BJ (cell line): ENCODE results near the gene FAM186B. TPM values are rescaled to one million over a fixed set of nuclear protein-coding genes. Genes with fewer than 3 reads are reported as not detected.

ENCODE experiments used
- CTCF ChIA-PET: fragments of 350-600 bp; formaldehyde crosslinking; extraction: SDS; loops from one replicate; lab custom pipeline; 2021; ENCODE audit warnings: antibody characterized with exemption, inconsistent platforms; lab: Yijun Ruan, JAX
- POLR2A ChIA-PET: fragments of 300-600 bp; sonication (Branson Sonifier 250); formaldehyde crosslinking; extraction: SDS; loops from one replicate; lab custom pipeline; 2021; ENCODE audit warnings: antibody characterized with exemption; lab: Charles Lee
- DNase-seq: peaks from one replicate; pipeline ENCODE4 v3.0.0-alpha.2; 2011; ENCODE audit warnings: low read depth
- H3K27me3 ChIP-seq: 2 replicates; pipeline ENCODE4 v1.6.0; 2011; ENCODE audit warnings: low read length; ENCODE audit not compliant: control insufficient read depth, insufficient read depth
- H3K36me3 ChIP-seq: 2 replicates; pipeline ENCODE4 v1.5.1; 2011; ENCODE audit warnings: low read length; ENCODE audit not compliant: control insufficient read depth, insufficient read depth
- H3K4me3 ChIP-seq: 2 replicates; pipeline ENCODE4 v1.5.1; 2011; ENCODE audit warnings: low read depth, mild to moderate bottlenecking, control low read depth, low read length
- CTCF ChIP-seq: IDR thresholded peaks from 2 replicates; pipeline ENCODE4 v1.5.1; 2011; ENCODE audit warnings: low read depth, mild to moderate bottlenecking, control low read depth, inconsistent platforms, low read length, moderate library complexity; ENCODE audit not compliant: insufficient read depth
- polyA plus RNA-seq: library from polyadenylated mRNA; depleted of rRNA; stranded (reverse); fragments of >200 nt; gene quantifications from 2 replicates; pipeline ENCODE4 v1.2.3, GENCODE V29; 2011

The FAM186B gene
- polyA plus RNA-seq, 1 experiment = 0.11 TPM

DNA sequence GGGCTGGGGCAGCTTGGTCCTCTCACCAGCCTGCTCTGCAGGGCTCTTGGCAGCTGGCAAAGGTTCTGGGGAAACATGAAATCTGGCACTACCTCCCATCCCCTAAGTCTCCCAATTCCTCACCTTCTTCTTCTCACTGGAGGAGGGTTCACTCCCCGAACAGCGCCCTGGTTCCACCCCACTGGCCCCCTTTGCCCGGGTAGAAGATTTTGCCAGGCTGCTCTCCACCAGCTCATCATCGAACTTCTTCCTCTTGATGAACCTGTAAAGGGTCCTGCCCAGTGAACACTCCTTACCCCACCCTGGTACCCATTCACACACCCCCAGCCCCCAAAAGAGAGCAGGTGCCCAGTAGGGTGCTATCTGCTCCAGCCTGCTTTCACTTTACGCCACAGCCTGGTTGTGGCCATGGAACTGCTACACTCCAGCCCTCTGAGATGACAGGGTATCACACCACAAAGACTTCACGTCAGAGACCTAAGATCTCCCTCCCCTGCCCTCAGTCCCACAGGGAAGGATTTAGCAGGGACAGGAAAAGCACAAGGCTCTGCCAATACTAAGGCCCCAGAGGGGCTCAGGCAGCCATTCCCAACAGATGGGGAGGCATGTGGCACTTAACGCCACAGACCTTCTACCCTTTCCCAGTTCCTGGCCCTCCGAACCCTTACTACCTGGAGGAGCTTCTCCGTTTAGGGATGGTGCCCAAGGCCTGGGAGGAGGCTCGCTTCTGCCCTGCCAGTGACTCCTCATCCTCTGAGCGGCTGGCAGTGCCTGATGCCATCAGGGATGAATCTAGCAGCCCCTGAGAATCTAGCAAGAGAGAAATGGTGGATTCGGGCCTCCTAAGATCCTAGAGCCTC lies 39.8 kb downstream of the FAM186B start:
- TF ChIP-seq CTCF = no peak
- POLR2A ChIA-PET = no interaction called here
- H3K36me3 ChIP-seq = peaks cover 25% of the 10 kb centered on the region
- no peak for DNase-seq
- H3K4me3 ChIP-seq = no peak overlapping the region
- CTCF ChIA-PET = interaction anchor here (0.8 to 2.3 kb wide), 6 partner anchors 12 to 218 kb away, joined by 3 to 7 read pairs (median 4); partner anchors contain the start of gene PRPF40B
- no peaks in the 10 kb centered on the region for H3K27me3 ChIP-seq

DNA sequence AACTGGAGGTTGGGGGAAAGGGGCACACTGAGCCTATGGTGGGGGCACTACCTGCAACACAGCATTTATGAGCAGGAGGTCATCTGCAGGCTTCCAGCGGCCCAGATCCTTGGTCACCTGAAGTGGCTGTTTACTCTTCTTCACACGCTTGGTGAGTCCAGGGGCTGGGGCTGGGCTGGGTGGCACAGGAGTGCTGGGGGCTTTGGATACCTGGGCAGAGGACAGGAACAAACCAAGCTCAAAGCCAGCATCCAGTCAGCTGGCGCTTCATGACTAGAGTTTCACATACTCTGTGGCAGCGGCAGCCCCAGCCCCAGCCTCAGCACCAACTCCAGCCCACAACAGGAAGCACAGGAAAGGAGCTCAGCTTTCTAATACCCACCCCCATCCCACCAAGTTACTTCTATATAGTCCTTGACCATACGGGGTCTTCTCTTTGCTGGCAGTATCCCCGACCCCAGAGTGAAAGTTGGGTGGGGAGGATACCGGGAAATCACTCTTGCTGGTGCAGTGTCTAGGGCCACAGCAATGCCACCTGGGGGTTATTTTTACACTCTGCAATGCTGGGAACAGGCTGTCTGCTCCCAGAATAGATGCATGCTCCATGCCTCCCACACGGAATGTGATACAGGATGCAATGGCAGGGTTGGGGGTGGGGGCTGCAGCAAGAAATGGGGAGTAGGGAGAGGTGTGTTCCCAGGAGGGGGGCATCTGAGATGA lies 40.6 kb downstream of the FAM186B start:
- no peak for TF ChIP-seq CTCF
- CTCF ChIA-PET = interaction anchor here (1.3 to 2.3 kb wide), 3 partner anchors 12 to 217 kb away, joined by 3 to 6 read pairs (median 5); no protein-coding TSS in a partner anchor
- Histone ChIP-seq H3K36me3 (peaks cover 32% of the 10 kb centered on the region), H3K27me3 (no peaks in the 10 kb centered on the region), H3K4me3 (no peak overlapping the region)
- POLR2A ChIA-PET = interaction anchor here (0.6 kb wide), 1 partner anchor 48 kb away, joined by 4 read pairs; no protein-coding TSS in a partner anchor
- no peak for DNase-seq

DNA sequence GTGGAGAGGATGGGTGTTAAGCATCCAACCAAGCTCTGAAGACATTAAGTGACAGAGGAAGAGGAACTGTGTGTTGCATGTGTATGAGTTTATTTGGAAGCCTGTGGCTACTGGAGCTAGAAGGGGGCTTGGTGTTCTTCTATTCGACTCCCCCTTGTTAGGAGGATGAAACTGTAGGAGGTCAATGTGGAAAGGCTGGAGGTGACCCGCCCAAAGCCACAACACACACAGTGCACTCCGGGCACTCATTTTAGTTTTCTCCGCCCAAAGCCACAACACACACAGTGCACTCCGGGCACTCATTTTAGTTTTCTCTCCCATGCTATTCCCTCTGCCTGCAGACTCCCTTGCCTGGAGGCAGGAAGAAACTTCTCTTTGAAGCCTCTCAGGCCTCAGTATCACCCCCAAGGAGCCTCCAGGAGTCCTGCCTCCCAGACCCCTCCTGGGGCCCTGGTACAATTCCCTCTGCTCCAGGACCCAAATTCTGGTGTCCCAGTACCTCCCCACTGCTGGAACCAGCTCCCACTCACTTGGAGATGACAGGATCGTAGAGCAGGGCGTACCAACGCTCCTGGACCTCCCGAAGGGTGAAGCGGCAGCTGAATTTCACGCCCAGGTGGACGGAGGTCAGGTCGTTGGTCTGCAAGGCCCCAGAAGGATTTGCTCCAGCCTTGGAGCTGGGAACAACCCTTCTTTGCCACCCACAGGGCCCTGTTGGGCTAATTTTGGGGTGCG lies 41.3 kb downstream of the FAM186B start:
- H3K36me3 ChIP-seq = peaks cover 38% of the 10 kb centered on the region
- POLR2A ChIA-PET = interaction anchor here (0.6 kb wide), 1 partner anchor 47 kb away, joined by 4 read pairs; no protein-coding TSS in a partner anchor
- DNase-seq = no peak
- H3K4me3 ChIP-seq = no peak overlapping the region
- CTCF ChIA-PET = interaction anchor here (1.3 to 2.3 kb wide), 2 partner anchors 17 to 217 kb away, joined by 5 to 6 read pairs; no protein-coding TSS in a partner anchor
- H3K27me3 ChIP-seq = no peaks in the 10 kb centered on the region
- TF ChIP-seq CTCF = no peak

DNA sequence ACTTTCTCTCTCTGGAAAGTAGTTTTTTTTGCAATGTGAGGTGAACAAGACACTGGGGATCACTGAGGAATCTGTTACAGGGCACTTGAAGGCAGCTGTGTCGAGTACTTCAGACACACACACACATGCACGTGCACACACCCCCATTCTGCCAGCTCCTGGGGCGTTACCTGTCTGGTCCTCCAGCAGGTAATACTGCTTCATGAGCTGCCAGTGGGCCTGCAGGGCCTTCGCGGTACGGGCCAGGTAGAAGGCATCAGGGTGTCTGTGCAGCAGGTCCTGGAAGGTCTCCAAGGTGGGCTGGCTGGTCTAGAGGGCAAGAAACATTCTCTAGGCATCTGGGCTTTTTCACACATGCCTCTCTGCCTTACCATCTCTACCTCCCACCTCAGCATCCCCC lies 42.6 kb downstream of the FAM186B start:
- no peaks in the 10 kb centered on the region for H3K27me3 ChIP-seq
- H3K4me3 ChIP-seq = no peak overlapping the region
- ChIA-PET POLR2A (no interaction called here), CTCF (interaction anchor here (0.8 kb wide), 1 partner anchor 205 kb away, joined by 3 read pairs; no protein-coding TSS in a partner anchor)
- peaks cover 44% of the 10 kb centered on the region for H3K36me3 ChIP-seq
- no peak for DNase-seq
- no peak for TF ChIP-seq CTCF
